GM12891 (cell line): ENCODE data around the gene UTP15.

Source experiments
- DNase-seq: peaks from one replicate; pipeline ENCODE4 v3.0.0; 2011; ENCODE audit warnings: low spot score; ENCODE audit not compliant: insufficient read length
- FAIRE-seq: peaks from 2 replicates; lab custom pipeline; 2011; peaks lifted over from hg19 to GRCh38; lab: Jason Lieb, UNC
- PAX5 ChIP-seq: IDR thresholded peaks from 2 replicates; pipeline ENCODE4 v1.6.1; 2011; ENCODE audit warnings: low read length, moderate library complexity, mild to moderate bottlenecking; ENCODE audit not compliant: insufficient read depth, severe bottlenecking
- POLR2A ChIP-seq: IDR thresholded peaks from 2 replicates; pipeline ENCODE4 v1.6.1; 2011; ENCODE audit warnings: low read depth, low read length, control low read depth
- POLR2AphosphoS5 ChIP-seq: IDR thresholded peaks from 2 replicates; pipeline ENCODE4 v1.6.1; 2011; ENCODE audit warnings: low read depth, low read length, control low read depth
- POU2F2 ChIP-seq: IDR thresholded peaks from 2 replicates; pipeline ENCODE4 v1.6.1; 2011; ENCODE audit warnings: low read depth, mild to moderate bottlenecking, control low read depth, low read length, moderate library complexity
- SPI1 ChIP-seq: IDR thresholded peaks from 2 replicates; pipeline ENCODE4 v1.6.1; 2011; ENCODE audit warnings: low read depth, low read length, control low read depth
- TAF1 ChIP-seq: IDR thresholded peaks from 2 replicates; pipeline ENCODE4 v1.6.1; 2011; ENCODE audit warnings: low read depth, low read length, control low read depth

UTP15 gene

DNA sequence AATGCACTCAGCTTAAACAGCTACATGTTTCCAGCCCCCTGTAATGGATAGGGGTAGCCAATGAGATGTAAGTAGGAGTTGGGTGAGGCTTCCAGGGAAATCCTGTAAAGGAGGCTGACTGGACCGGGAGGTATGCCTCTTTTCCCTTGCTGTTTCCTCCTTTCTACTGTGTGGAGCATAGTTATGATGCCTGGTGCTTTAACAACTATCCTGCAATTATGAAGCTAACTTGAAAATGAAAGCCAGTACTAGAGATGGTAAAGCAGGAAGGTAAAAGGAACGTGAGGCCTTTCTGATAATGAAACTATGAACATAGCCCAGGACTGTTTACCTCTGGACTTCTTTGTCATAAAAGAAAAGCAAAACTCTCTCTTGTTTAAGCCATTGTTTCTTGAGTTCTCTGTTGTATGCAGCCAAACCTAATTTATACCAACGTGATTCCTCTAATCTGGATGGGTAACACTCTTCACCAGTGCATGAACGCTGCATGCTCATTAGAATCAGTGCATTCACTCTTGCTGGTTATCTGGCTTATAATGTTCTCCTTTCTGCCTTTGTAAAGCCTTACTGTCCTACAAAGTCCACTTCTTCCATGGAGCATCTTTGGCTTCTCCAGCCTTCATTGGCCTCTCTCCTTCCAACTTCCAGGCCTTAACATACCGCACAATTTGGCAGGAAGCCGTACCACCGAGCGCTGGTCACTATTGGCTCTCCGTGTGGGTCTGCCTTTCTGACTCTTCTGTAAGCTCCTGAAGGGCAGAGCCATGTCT is 52.2 kb downstream of the UTP15 start:
- no peak for TF ChIP-seq PAX5
- TF ChIP-seq POLR2A = no peak
- TF ChIP-seq SPI1 = no peak
- TF ChIP-seq TAF1 = no peak
- no peak for DNase-seq
- FAIRE-seq = no peak

DNA sequence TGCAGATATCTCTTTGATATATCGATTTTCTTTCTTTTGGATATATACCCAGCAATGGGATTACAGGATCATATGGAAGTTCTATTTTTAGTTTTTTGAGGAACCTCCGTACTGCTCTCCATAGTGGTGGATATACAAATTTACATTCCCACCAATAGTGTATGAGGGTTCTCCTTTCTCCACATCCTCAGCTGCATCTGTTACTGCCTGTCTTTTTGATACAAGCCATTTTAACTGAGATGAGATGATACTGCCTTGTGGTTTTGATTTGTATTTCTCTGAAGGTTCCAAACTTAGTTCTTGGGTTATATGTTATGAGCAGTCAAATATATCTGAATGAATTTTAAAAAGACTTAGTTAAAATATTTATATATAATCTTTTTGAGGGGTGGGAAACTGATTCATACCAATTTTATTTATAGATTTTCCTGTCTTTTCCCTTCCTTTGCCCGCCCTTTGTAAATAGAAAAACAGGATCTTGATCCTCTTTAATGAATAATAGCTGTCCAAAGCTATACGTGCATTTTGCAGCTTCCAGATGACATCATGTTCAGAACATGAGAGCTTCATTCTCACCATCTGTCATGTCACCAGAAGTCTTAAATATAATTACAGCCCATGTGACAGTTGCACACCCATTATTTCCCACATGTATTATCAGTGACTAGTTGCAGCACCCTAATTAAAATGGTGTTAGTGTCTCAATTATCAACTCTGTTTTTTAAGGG is 54.2 kb downstream of the UTP15 start:
- no peak for FAIRE-seq
- TF ChIP-seq PAX5 (no peak), POLR2A (no peak), TAF1 (no peak), SPI1 (no peak), POU2F2 (no peak), POLR2AphosphoS5 (no peak)
- DNase-seq = no peak

DNA sequence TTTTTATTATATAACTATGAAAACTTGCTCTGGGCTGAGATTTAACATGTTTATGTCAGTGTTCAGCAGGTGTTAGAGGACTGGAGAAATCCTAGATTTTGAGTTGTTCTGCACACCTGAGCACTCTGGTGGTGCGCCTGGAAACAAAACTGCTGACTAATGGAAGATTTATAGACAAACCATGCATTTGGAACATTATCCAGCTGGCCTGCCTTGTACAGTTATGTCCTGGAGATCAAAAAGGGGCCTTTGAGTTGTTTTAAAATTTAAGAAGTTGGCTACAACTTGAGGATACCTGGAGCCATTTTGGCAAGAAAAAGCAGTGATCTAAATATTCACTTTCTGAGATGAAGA is 54.8 kb downstream of the UTP15 start:
- DNase-seq = no peak
- TF ChIP-seq POLR2AphosphoS5 (no peak), PAX5 (no peak), SPI1 (no peak), TAF1 (no peak), POLR2A (no peak), POU2F2 (no peak)
- FAIRE-seq = no peak

DNA sequence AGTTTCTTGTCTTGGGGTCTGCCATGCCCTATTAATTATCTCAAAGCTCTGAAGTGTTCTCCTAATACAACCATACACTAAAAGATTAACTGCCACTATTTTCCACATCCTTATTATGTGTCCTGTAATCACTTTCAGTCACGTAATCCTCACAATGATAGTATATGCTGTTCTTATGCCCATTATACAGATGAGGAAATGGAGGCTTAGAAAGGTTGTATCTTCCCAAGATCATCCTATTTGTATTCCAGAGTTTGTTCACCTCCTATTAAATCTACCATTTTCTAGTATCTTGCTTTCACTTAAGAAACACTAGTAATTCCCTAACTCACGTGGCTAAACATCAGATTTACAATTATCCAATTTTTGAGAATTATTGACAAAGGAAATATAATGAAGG is 57.5 kb downstream of the UTP15 start:
- FAIRE-seq = no peak
- DNase-seq = no peak
- TF ChIP-seq POLR2A (no peak), POLR2AphosphoS5 (no peak), TAF1 (no peak), SPI1 (no peak), POU2F2 (no peak)

DNA sequence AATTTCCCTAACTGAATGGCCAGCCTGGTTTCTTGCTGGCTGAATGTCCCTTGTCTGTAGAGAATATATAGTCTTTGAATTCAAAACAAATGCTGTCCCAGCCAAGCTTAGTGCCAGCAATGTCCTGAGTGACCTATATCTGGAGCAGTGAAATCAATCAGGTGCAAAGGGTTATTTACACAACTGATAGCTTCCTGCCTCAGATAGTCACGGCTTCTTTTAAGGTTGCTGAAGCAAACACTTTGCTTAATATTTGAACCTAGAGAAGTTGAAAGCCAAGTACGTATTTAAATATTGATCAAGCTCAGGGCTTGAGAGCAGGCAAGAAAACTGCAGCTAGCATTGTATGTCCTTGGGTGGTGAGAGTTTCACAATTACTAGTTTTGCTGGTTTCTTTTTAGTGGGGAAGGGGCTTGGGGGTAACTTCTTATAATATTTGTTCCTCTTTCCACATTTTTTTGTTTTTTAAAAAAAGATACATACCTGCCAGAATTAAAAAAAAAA is 58.4 kb downstream of the UTP15 start:
- TF ChIP-seq POU2F2 = no peak
- TF ChIP-seq POLR2AphosphoS5 = no peak
- no peak for TF ChIP-seq PAX5
- TF ChIP-seq SPI1 = no peak
- no peak for TF ChIP-seq POLR2A
- DNase-seq = no peak
- FAIRE-seq = no peak

DNA sequence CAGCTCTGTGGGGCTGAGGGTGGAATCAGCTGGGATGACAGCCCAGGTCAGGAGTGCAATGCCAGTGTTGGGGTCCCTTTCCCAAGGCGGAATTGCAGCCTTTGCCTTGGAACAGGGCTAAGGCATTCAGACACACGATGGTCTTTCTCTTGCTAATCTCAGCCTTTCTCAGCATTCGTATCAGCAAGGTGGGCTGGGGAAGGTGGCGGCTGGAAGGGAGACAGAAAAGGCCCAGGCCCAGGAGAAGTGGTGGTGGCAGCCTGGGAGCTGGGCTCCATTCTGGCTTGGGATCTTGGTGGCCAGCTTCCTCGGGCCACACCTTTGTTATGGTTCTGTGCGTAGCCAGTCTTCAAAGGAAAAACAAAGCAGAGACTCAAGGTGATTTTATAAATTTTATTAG is 59.3 kb downstream of the UTP15 start:
- no peak for DNase-seq
- FAIRE-seq = no peak
- TF ChIP-seq POLR2AphosphoS5 (no peak), SPI1 (no peak), POLR2A (no peak), TAF1 (no peak), PAX5 (no peak), POU2F2 (no peak)

DNA sequence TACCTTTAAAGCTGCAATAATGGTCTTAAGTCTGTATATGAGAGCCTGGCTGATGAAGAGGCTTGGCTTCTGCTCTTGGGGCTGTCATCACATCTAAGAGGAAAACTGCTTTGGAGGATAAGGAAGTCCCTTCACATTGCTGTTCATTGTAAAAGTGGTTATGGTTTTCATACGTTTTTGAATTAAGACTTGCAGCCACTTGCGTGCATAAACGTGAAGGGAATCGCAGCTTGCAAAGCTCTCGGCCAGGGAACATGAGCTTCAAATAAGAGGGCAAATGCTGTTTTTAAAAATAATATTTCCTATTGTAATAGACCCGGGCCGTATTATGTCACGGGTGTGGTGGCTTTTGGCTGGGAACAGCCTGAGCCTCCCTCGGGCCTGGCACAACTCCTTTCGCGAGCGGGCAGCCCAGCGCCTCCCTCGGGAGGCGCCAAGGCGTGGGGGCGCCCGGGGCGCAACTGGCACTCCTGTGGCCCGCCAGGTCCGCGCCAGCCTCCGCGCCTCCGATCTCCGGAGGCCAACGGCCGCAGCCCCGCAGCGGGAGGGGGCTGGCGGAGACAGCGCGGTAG is 59.9 kb downstream of the UTP15 start:
- DNase-seq = no peak
- no peak for TF ChIP-seq POLR2AphosphoS5
- TF ChIP-seq POU2F2 = no peak
- no peak for TF ChIP-seq PAX5
- TF ChIP-seq TAF1 = no peak
- no peak for TF ChIP-seq SPI1
- TF ChIP-seq POLR2A = no peak
- FAIRE-seq = no peak

DNA sequence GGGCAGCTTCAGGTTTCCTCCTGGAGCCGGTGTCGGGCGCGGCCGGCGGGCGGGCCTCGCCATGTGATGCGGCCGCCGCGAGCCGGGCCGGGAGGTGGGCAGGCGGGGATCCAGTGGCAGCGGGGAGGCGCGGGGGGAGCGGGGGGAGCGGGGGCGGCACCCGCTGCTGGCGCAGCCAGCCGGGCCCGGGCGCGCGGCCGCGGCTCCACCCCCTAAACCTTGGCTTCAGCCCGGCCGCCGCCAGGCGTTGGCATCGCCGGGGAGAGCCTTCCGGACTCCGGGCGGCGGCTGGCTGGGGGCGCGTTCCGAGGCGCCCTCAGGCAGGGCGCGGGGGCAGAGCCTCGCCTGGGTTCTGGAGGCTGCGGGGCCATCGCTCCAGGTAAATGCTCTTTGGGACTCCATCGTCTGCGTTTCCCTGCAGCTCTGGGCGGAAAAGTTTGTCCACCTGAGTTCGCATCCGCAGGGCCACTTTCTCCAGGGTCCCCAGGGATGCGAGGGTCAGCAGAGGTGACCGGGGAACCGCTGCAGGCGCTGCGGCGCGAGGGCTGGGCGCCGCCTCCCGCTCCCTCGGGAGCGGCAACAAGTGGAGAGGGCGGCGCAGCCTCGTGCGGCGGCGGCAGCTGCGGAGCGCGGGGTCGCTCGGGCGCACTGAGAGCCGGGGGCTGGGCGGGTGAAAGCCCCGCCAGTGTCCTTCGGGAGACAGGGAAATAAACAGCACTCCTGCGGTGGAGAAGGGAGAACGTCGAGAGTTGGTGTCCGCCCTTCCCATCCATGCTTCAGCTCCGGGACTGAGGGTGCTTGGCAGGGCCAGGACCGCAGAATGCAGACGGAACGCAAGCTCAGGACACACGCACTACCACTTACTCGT is 60.6 kb downstream of the UTP15 start, which contains the start of gene ARHGEF28:
Gene ARHGEF28 (plus strand): TSS at position 253 of the 868 bp plus-strand sequence. CDS start 58,656 bp downstream, outside the sequence.
- peak; percentile 41 for DNase-seq
- TF ChIP-seq TAF1 (no peak), POU2F2 (no peak), POLR2AphosphoS5 (no peak), PAX5 (no peak), SPI1 (no peak), POLR2A (no peak)
- FAIRE-seq = no peak

DNA sequence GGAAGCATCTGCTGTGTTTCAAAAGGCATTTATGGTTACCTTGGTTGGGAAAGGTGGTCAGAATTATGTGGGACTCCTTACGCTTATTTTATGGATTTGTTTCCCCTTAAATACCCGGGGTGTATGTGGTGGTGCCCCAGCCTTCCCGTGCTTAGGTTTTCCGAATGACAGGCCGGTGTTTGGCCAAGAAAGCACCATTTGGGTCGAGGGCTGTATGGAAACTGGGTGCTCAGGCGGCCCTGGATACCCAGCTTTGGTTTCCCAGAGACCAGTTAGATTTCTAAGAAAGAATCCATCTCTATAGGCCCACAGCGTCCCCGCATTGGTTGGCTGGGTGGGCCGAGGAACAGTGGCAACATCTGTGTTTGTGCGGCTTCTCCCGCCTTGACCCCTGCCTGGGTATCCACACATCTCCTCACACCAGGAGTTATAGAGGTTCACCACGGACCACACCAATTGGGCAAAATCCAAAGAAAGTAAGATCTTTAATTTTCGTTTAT is 61.3 kb downstream of the UTP15 start:
- no peak for TF ChIP-seq POLR2AphosphoS5
- TF ChIP-seq SPI1 = no peak
- no peak for TF ChIP-seq PAX5
- TF ChIP-seq POU2F2 = no peak
- no peak for TF ChIP-seq POLR2A
- no peak for TF ChIP-seq TAF1
- no peak for DNase-seq
- FAIRE-seq = no peak
